Measurements from ENCODE around the gene KASH5.

KASH5 gene

DNA sequence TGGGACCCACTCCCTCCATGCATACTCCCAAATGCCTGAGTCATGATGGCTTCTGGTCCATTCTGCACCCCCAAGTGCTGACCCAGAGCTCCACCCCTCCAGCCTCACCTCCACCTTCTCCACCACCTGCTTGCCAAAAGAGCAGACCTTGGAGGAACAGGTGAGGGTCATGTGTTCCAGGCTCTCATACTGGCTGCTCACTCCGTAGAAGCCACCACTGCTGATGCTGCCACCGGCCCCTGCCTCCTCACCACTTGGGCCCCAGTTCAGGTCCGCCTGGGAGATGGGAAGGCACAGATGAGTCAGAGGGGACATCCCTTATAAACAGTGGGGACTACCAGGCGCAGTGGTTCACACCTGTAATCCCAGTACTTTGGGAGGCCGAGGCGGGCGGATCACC is 44.9 kb upstream of the KASH5 start:
- TF ChIP-seq Cebpa-rat (IDR thresholded peaks at IDR 0.05) = no peak
- Histone ChIP-seq H3K27me3 (peaks cover 10 to 45% (median 40%) of the 10 kb centered on the region in 11 experiments; a peak in 20 of 22 replicates), H3K27ac (no peak overlapping the region), H4K20me1 (peaks cover 0 to 28% (median 12%) of the 10 kb centered on the region in 11 experiments; a peak in 11 of 22 replicates), H3K36me3 (peaks cover 0 to 7% (median 0%) of the 10 kb centered on the region in 11 experiments; a peak in 2 of 22 replicates), H3K4me3 (no peak overlapping the region), H3K9me3 (replicated peaks in 1 of 11) (0 out of 22 replicates have a peak, but pooled peaks cover 0 to 8% (median 0%) of the 10 kb centered on the region in 11 experiments), H3K4me2 (no peak overlapping the region), H3K4me1 (peaks cover 23 to 28% (median 26%) of the 10 kb centered on the region in 10 experiments), H3K9ac (no peak overlapping the region)

- Histone ChIP-seq H3K4me2 (no peak overlapping the region), H3K27me3 (peaks cover 10 to 45% (median 40%) of the 10 kb centered on the region in 11 experiments; a peak in 20 of 22 replicates), H4K20me1 (peaks cover 0 to 20% (median 10%) of the 10 kb centered on the region in 11 experiments; a peak in 11 of 22 replicates), H3K27ac (no peak overlapping the region), H3K4me3 (no peak overlapping the region), H3K9me3 (replicated peaks in 1 of 11) (peaks cover 0 to 11% (median 5%) of the 10 kb centered on the region in 11 experiments; a peak in 7 of 22 replicates), H3K9ac (no peak overlapping the region), H3K4me1 (peaks cover 13 to 24% (median 20%) of the 10 kb centered on the region in 10 experiments), H3K36me3 (0 out of 22 replicates have a peak, but pooled peaks cover 0 to under 1% (median 0%) of the 10 kb centered on the region in 11 experiments)
- TF ChIP-seq Cebpa-rat (IDR thresholded peaks at IDR 0.05) = no peak
These were observed 43.3 kb upstream of the KASH5 start for GRCh38 chr19:49344505-49345423.

GRCh38 chr19:49347191-49347590 is 40.9 kb upstream of the KASH5 start:
- H3K4me3 ChIP-seq = no peak overlapping the region
- TF ChIP-seq Cebpa-rat (IDR thresholded peaks at IDR 0.05) = no peak
- H3K27ac ChIP-seq = no peak overlapping the region
- H3K27me3 ChIP-seq = peaks cover 0 to 33% (median 31%) of the 10 kb centered on the region in 11 experiments; a peak in 18 of 22 replicates
- peaks cover 0 to 6% (median 0%) of the 10 kb centered on the region in 11 experiments; a peak in 4 of 22 replicates for H4K20me1 ChIP-seq
- no peak overlapping the region for H3K4me2 ChIP-seq
- peaks cover 0 to 3% (median 0%) of the 10 kb centered on the region in 10 experiments; a peak in 4 of 20 replicates for H3K4me1 ChIP-seq
- H3K9ac ChIP-seq = no peak overlapping the region
- H3K36me3 ChIP-seq = no peaks in the 10 kb centered on the region
- peaks cover 0 to 15% (median 7%) of the 10 kb centered on the region in 11 experiments; a peak in 7 of 22 replicates for H3K9me3 ChIP-seq (replicated peaks in 1 of 11)

DNA sequence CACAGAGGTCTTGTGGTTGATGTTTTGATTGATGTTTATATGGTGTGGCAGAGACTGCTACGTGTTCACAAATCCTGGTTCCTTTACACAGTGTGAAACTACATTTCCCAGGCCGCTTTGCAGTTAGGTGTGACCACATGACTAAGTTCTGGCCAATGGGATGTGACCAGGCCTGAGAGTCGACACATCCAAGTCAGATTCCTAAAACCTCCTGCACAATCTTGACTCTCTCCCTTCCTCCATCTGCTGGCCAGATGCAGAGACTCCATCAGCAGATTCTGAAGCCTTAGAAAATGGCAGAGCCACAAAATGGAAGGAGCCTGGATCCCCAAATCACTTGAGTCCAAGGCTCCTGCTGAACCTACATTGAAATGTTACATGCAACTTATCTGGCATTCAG is 40.2 kb upstream of the KASH5 start:
- peaks cover 0 to 5% (median 0%) of the 10 kb centered on the region in 11 experiments; a peak in 3 of 22 replicates for H4K20me1 ChIP-seq
- H3K4me3 ChIP-seq = no peak overlapping the region
- H3K27ac ChIP-seq = no peak overlapping the region
- H3K27me3 ChIP-seq = peaks cover 0 to 27% (median 25%) of the 10 kb centered on the region in 11 experiments; a peak in 18 of 22 replicates
- H3K4me1 ChIP-seq = no peaks in the 10 kb centered on the region
- no peak for TF ChIP-seq Cebpa-rat (IDR thresholded peaks at IDR 0.05)
- no peak overlapping the region for H3K4me2 ChIP-seq
- H3K36me3 ChIP-seq = no peaks in the 10 kb centered on the region
- H3K9ac ChIP-seq = no peak overlapping the region
- H3K9me3 ChIP-seq (replicated peaks in 1 of 11) = peaks cover 0 to 15% (median 7%) of the 10 kb centered on the region in 11 experiments; a peak in 7 of 22 replicates

DNA sequence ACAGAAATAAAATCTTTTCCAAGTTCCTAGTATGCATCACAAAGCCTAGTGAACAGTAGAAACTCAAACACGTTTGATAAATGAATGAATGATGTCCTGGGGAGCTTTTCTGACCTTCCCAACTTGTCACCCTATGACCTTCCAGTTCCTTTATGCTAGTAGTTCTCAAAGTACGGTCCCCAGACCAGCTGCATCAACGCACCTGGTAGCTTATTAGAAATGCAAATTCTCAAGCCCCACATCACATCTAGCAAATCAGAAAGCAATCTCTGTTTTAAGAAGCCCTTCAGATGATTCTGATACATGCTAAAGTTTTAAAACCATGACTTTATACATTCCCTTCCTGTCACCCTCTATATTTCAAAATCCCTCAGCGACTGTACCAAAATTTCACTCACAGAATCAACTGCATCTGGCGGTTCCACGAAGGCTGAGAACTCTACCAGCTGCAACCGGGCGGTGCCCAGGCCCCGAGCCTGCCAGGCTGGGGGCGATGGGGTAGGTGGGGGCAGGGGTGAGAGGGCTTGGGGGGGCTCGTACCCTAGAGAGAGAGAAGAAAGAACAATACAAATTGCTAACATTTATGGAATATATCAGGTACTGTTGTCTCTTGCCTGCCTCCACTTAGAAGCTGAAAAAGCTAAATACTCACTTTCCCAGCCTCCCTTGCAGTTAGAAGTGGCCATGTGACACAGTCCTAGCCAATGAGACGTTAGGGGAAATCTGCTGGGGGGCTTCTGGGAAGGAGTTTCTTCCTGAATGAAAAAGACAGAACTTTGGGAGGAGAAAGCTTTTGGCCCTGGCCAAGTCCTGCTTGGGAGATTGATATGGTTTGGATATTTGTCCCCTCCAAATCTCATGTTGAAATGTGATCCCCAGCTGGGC is 39.5 kb upstream of the KASH5 start:
- Histone ChIP-seq H3K9ac (no peak overlapping the region), H4K20me1 (no peaks in the 10 kb centered on the region; a peak in 1 of 22 replicates), H3K36me3 (no peaks in the 10 kb centered on the region), H3K4me2 (no peak overlapping the region), H3K4me3 (no peak overlapping the region), H3K27ac (no peak overlapping the region), H3K4me1 (no peaks in the 10 kb centered on the region), H3K27me3 (peaks cover 0 to 20% (median 18%) of the 10 kb centered on the region in 11 experiments; a peak in 13 of 22 replicates), H3K9me3 (replicated peaks in 1 of 11) (peaks cover 0 to 15% (median 7%) of the 10 kb centered on the region in 11 experiments; a peak in 7 of 22 replicates)
- TF ChIP-seq Cebpa-rat (IDR thresholded peaks at IDR 0.05) = no peak

- TF ChIP-seq Cebpa-rat (IDR thresholded peaks at IDR 0.05) = no peak
- Histone ChIP-seq H3K4me3 (no peak overlapping the region), H3K9ac (no peak overlapping the region), H4K20me1 (no peaks in the 10 kb centered on the region; a peak in 1 of 22 replicates), H3K4me2 (no peak overlapping the region), H3K36me3 (no peaks in the 10 kb centered on the region), H3K9me3 (replicated peaks in 1 of 11) (peaks cover 0 to 15% (median 7%) of the 10 kb centered on the region in 11 experiments; a peak in 7 of 22 replicates), H3K4me1 (peaks cover 0 to 7% (median 2%) of the 10 kb centered on the region in 10 experiments; a peak in 8 of 20 replicates), H3K27me3 (peaks cover 0 to 14% (median 8%) of the 10 kb centered on the region in 11 experiments; a peak in 10 of 22 replicates), H3K27ac (no peak overlapping the region)
These were observed 38.5 kb upstream of the KASH5 start for GRCh38 chr19:49349567-49349966.

DNA sequence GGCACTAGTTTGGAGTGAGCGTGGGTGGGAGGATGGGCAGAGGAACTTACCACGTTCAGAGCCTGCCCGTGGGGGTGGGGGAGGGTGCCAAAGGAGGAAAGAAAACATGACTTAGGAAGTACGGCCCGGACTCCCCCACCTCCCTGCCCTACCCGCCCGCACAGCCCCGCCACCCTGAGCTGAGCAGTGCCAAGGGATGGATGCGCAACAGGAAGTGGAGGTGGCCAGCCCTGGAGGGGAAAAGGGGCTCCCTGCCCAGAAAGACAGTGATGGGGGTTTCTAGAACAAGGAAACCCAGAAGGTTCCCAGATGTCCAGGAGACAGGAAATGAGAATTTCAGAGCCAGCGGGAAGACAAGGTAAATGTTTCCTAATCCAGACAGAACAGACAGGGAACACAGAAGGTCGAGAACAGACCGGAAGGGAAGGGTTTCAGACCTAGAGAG is 32.1 kb upstream of the KASH5 start:
- Histone ChIP-seq H3K27me3 (peaks cover 18 to 62% (median 44%) of the 10 kb centered on the region in 11 experiments), H3K36me3 (no peaks in the 10 kb centered on the region), H3K27ac (peak overlapping the region in 3 of 11 experiments; percentile 26 to 41 (median 33); a peak in 3 of 22 replicates), H3K4me3 (peak overlapping the region in 2 of 10 experiments; percentile 18 to 23; a peak in 2 of 20 replicates), H4K20me1 (no peaks in the 10 kb centered on the region), H3K9ac (peak overlapping the region in 2 of 11 experiments; percentile 39 to 42; a peak in 2 of 22 replicates), H3K4me1 (peaks cover 13 to 32% (median 26%) of the 10 kb centered on the region in 10 experiments), H3K4me2 (peak overlapping the region; percentile 65 to 91 (median 81)), H3K9me3 (replicated peaks in 1 of 11) (no peaks in the 10 kb centered on the region)
- no peak for TF ChIP-seq Cebpa-rat (IDR thresholded peaks at IDR 0.05)

DNA sequence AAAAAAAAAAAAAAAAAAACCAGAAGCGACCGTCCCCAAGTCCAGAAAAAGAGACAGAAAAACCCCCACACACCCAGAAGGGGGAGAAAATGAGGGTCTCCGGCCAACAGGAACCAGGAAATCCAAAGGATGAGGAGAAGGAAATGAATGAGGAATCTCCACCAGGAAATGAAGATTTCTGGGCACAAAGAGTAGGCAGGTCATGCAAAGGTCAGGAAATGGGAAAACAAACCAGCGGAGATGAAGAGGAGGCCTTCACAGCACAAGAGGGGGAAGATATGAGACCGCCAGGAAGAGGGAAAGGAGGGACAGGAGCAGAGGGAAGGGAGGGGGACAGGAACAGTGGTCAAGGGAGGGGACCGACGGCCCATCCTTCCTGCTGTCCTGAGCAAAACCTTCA is 31.7 kb upstream of the KASH5 start:
- peak overlapping the region in 10 of 11 experiments; percentile 65 to 91 (median 83); a peak in 20 of 22 replicates for H3K4me2 ChIP-seq
- peak overlapping the region in 1 of 11 experiments; percentile 39; a peak in 1 of 22 replicates for H3K9ac ChIP-seq
- H3K9me3 ChIP-seq (replicated peaks in 1 of 11) = no peaks in the 10 kb centered on the region
- peaks cover 13 to 32% (median 26%) of the 10 kb centered on the region in 10 experiments for H3K4me1 ChIP-seq
- H3K4me3 ChIP-seq = no peak overlapping the region
- H3K27ac ChIP-seq = peak overlapping the region in 2 of 11 experiments; percentile 33 to 41; a peak in 2 of 22 replicates
- H3K36me3 ChIP-seq = no peaks in the 10 kb centered on the region
- H4K20me1 ChIP-seq = no peaks in the 10 kb centered on the region
- H3K27me3 ChIP-seq = peaks cover 22 to 67% (median 48%) of the 10 kb centered on the region in 11 experiments
- TF ChIP-seq Cebpa-rat (IDR thresholded peaks at IDR 0.05) = no peak

All from BLaER1 treated with 17β-estradiol and CSF1 and Interleukin-3, amounts not matched to agents 10 nM and 100 nM (cell line).